ENCODE data around the gene CHPF.

The CHPF gene

DNA sequence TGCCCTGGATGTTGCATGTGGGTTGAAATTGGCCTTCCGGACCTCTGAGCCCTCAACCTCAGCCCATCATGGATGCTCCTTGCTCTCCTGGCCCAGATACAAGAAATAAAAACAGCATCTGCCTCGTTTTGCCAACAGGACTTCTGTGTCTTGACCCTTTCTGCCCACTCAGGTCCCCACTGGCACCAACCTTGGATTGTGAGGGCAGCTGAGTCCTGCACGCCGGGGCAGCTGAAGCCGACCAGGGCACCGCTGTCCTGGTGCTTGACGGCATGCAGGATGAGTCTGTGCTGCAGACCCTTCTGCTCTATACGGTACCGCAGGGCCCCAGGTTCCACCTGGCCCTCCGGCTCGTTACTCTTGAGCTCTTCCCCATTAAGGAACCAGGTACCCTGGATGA is 23.0 kb upstream of the CHPF start:
- no peak for DNase-seq

DNA sequence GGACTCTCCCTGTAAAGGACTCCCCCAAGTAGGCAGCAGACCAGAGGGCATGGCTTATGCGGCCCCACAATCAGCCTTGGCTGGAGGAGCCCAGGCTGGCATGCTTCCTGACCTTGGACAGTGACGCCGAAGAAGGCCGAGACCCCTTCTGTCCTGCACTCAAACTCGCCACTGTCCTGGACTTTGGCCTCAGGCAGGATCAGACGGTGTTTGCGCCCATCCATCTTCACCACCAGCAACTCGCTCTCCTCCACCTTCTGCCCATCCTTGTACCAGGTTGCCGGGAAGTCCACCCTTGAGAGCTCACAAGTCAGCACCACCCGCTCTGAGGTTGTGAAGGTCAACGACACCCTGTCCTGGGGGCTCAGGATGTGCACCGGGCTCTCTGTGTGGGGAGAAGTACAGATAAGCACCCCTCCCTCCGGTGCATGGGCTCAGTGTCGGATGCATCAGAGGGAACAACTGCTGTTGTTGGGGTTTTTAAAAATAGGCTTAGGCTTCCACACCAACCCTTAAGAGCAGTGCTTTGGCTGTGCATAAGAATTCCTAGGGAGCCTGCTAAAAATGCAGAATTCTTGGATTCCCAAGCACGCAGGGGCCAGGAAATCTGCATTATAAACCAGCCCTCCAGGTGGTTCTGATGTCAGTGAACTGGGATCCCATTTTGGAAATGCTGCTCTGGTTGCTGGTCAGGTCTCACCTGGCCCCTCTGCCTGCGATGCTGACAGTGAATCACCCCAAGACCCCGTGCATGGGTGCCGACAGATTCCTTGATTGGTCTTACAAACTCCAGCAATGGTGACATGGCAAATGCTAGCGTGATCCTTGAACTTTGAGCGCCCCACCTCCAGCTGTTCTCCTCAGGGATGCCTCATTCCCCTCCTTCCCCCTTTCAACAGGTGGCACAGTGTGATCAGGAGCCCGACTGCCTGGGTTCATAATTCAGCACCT is 21.8 kb upstream of the CHPF start:
- DNase-seq: no peak

GRCh38 chr2:219563271-219563928 is 19.8 kb upstream of the CHPF start:
- DNase-seq: no peak

DNA sequence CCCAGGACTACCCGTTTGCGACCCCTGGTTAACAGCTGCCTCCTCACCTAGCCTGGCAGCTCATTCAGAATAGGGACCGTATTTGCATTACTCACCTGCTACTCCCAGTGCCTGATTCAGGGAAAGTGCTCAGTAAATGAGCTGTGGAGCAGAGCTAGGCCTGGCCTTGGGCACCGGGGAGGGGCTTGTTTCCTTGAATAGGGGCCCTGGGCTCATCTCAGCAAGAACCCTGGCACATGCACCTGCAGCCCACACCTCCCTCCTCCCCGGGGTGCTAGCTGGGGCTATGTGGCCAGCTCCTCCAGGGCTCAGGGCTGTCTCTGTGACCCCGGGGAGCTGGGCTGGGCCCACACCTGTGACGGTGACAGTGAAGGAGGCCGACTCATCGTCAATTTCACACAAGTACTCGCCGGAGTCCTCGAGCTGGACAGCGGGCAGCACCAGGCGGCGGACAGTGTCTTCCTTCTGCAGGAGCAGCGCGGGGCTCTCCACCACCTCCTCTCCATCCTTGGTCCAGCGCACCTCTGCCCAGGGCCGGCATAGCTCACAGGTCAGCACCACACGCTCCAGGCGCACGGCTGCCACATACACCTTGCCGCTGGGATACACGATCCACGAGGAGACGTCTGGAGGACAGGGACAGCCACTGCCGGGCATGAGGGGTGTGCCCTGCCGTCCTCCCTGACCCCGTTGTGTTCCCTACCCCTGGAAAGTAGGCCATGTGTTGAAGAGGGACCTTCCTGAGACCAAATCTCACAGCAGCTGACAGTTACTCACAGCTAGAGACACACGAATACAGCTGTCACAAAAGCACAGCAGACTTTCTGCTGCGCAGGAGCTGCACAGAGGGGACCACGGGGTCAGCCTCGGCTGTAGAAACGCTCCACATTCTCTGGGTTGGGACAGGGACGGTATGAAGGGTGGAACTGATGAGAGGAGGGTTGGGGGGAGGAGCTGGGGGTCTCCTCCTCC is 18.7 kb upstream of the CHPF start:
- peak; percentile 77 for DNase-seq

DNA sequence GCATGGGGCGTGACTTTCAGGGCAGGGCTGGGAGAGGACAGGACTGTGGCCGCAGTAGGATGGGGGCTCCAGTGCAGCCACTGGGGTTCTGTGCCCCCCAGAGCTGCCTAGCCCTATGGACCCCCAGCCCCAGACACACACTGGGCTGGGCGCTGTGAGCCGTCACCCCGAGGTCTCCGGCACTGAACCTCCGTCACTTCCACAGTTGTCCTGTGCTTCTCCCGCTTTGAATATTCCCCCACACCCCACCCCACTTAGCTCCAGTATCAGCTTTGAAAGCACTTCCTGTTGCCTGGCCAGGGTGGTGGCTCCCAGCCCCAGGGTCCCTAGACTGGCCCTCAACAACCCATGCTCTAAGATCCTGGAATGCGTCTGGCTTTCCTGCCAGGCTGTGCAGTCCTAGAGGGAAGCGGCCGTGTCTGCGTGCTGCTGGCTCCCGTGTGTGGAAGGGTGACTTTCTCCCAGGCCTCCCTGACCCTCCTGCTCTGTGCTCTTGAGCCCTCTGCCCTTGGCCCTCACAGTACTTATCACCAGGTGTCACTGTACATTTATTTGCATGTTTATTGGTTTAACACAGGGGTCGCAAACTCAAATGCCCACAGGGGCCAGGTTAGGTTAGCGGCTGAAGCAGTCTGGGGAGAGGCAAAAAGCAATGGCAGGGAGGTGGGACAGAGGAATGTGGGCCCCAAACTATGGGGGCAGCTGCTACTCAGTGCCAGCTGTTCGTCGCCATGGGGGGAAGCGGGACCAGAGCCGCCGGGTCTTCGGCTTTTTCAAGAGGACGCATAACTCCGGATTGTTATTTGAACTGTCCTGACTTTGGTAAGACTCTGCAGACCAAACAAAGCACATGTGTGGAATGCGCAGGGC is 17.8 kb upstream of the CHPF start:
- peak; percentile 29 for DNase-seq

DNA sequence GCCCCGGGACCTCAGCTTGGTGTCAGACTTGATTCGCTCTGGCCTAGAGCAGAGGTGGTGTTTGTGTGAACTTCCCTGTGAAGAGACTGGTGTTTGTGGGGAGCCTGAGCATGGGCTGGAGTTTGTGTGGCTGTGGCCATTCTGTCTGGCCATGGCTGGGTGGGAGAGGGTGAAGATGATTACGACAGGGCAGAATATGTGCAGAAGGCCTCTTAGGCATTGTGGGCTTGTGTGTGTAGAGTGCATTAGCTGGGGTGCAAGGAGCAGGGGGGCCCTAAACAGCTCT is 17.2 kb upstream of the CHPF start:
- DNase-seq: no peak

GRCh38 chr2:219560037-219560892 is 16.7 kb upstream of the CHPF start:
- DNase-seq: no peak

DNA sequence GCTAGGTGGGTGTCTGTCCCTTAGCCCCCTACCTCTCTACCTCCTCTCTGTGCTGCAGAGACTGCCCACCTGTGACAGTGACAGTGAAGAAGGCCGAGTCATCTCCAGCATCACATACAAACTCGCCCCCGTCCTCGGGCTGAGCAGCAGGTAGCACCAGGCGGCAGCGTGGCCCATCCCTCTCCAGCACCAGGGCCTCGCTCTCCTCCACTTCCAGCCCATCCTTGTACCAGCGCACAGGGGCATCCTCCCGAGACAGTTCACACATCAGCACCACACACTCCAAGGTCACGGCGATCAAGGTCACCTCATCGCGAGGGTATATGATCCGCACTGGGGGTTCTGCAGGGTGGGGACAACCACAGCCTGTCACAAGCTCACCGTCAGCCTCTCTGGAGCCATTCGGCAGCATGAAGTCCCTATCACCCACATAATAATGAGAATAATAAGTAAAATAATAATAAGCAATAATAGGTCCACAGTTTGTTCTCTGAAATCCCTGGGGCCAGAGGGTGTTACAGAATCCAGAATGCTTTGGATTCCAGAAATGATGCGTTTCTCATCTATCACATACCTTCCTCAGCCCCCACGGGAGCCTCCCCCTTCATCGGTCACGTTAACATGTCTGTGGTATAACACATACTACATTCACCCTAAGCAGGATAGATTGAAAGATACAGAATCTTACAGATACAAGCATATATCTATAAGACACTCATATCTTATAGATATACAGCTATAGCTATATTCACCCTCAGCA is 15.7 kb upstream of the CHPF start:
- no peak for DNase-seq

DNA sequence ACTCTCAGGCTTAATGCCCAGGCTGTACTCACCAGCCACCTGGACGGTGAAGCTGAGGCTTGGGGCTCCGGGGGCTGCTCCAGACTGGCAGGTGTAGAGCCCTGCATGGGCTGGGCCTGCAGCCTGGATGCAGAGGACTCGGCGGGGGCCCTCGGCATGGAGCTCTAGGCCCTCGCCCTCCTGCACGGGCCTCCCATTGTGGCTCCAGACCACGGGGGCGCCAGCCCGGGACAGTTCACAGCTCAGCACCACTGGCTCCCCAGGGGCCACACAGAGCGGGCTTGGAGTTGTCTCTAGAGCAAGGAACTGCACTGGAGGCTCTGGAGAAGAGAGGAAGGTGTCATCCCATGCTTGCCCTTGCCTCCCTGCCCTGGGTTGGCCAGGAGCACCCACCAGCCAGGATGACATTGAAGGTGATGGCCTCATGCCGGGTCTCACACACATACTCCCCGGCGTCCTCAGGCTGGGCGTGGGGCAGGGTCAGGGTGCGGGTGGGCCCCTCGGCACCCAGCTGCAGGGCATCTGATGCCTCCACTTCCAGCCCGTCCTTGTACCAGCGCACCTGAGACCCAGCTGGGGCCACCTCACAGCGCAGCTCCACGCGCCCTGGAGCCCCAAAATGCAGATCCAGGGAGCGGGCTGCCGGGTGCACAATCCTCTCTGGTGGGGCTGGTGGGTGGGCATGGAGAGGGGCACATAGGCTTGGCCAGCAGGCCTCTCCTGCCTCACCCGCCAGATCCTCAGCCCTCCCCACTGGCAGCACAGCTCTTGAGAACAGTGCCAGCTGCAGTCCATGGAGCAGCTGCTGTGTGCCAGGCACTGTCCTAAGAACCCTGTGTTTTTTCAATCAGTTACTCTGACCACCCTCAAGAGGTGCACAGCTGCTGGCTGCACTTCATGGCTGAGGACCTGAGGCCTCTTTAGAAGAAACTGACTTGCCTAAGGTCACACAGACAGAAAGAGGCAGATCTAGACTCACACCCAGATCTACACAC is 14.5 kb upstream of the CHPF start:
- DNase-seq: no peak

- DNase-seq: no peak
Observed at GRCh38 chr2:219557320-219557719, 13.7 kb upstream of the CHPF start.

- no peak for DNase-seq
Observed at GRCh38 chr2:219556413-219556812, 12.8 kb upstream of the CHPF start.

- DNase-seq: no peak
Observed at GRCh38 chr2:219555956-219556355, 12.3 kb upstream of the CHPF start.

DNA sequence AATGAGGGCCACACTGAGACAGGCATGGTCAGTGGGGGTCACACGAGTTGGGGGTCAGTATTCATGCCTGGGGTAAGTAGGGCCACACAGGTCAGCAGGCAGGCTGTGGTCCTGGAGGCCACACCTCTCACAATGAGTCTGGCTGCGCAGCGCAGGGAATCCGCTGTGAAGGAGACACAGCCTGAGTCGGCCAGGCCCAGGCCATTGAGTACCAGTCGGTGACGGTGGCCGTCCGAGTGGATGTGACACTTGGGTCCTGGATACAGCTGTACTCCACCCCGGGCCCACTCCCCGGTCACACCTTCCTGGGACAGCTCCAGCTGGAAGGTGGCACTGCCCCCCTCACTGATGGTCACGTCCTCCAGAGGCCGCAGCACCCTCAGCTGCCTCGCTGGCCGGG is 10.7 kb upstream of the CHPF start:
- DNase-seq: no peak

DNA sequence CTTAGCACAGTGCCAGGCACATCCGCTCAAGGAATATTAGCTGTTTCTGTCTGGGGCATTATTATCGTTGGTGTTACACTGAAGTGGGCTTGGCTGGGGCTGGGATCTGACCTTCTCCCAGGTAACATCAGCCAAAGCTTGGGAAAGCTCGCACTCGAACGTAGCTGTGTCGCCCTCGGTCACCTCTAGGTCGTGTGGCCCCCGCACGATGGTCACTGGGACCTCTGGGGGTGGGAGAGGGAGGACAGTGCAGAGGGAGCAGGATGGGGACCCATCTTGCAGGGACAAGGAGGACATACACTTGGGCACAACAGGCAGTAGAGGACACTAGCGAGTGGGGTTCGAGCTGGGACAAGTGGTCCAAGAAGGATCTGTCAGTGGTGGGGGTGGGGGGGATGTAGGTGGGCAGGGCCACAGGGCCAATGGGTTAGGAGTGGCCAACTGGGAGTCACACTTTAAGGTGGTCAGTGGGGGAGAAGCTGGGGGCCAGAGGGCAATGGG is 9.9 kb upstream of the CHPF start:
- DNase-seq: no peak

DNA sequence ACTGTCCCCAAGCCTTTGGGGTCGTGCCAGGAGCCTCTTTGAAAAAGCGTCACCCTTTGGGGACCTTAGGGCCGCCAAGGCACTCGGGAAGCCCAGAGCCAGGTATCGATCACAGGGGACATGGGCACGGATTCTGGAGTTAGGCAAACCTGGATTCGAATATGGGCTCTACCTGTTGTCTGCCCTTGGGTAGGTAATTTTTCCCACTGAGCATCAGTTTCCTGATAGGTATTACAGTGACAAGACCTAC is 9.5 kb upstream of the CHPF start:
- no peak for DNase-seq

DNA sequence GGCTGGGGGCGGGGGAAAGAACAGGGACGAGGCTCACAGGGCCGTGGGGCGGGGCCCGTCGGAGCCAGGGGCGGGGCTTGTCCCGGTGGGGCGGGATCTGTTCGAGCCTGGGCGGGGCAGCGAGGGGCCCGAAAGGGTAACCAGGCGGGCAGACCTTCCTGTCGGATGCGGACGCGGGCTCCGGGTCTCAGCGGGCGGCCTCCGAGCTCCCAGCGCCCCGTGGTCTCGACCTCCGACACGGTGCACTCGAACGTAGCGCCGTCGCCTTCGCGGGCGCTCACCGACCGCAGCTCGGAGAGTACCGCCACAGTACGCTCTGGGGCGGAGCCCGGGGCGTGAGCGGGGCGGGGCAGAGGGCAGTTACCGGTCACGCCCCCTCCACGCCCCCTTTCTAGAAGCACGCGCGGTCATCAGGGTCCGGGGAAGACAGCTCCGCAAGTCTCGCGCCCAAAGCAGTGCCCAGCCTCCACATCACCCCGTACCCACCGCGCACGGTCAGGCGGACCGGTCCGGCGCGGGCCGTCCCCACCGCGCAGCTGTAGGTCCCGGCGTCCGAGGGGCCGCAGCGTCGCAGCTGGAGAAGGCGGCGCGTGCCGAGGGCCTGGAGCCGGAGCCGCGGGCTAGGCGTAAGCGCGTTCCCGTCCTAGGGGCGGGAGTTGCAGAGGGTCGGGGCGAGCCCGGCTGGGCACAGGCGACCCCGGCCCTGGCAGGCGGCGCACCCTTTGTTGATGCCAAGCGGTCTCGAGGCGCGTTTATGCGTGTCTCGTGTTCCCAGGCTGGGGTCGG is 9.0 kb upstream of the CHPF start:
- peak; percentile 63 for DNase-seq

DNA sequence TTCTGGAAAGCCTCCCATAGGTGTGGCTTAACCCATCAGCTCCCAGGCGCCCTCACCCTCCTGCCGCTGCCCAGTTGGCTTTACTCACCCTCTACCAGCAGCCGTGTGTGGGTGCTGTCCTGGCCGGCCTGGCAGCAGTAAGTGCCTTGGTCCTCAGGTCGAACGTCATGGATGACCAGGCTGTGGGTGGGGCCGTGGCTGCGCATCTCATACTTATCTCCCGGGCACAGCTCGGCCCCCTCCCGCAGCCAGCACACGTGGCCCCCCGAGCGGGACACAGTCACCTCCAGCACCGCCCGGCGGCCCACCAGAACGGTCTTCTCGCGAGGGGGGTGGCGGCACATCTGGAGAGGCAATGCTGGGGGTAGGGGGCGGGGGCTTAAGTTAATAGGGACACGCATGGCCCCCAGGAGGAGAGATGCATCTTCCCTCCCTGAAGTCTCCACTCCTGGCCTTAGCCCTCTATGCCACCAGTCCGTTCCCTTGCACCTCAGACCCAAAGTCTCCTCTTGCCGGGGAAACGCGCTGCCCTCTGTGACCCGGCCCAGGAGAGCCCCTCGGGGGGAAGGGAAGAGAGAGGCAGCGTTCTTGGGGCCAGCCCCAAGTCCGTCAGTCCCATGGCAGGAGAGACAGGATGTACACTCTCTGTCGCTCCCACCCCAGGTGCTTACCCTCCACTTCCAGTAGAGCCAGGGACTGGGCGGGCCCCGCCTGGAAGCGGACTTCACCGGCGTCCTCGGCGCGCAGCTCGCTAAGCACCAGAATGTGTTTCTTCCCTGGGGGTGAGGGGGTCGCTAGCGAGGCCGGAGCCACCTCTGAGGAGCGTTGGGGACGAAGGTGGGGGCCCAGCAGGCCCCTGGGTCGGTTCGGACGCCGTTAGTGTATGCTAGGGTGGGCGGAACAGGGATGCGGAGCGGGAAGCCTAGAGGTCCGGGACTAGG is 8.1 kb upstream of the CHPF start:
- peak; percentile 63 for DNase-seq
